K562 (cell line): Measurements from ENCODE around the gene KMT2C. TPM values are rescaled to one million over a fixed set of nuclear protein-coding genes. Genes with fewer than 3 reads are reported as not detected.
"Not testable (repeated sequence)": the region's sequence is repeated elsewhere in the genome, so short reads cannot be mapped to it uniquely, and the experiment has no call there.

Experiments
- ATAC-seq: fragments of 200-7000 bp; cut with Tn5 transposase; 3 replicates; pipeline ENCODE4 v1.9.1; 2020; ENCODE audit warnings: moderate library complexity
- BruUV-seq: library from RNA; stranded (reverse); fragments of 400-500 nt; replicated peaks from 2 replicates; lab custom pipeline; 2021; lab: Mats Ljungman, UMichigan
- CTCF ChIA-PET: fragments of 300-600 bp; formaldehyde crosslinking; extraction: SDS; loops from one replicate; lab custom pipeline; 2021; ENCODE audit warnings: low intra/inter-chr PET ratio; lab: Yijun Ruan, JAX
- POLR2A ChIA-PET: fragments of 300-600, 350-650 bp; sonication (Branson Sonifier 250); formaldehyde crosslinking; extraction: SDS; loops from one replicate; lab custom pipeline; 2021; ENCODE audit warnings: antibody characterized with exemption, inconsistent platforms; lab: Yijun Ruan, JAX
- DNase-seq, 4 experiments: peaks; one replicate each; pipeline versions ENCODE4 v3.0.0 to v3.0.0-alpha.2; 2011 to 2018; ENCODE audit warnings: low spot score in 3 of 4, mixed read lengths in 3 of 4; ENCODE audit errors: extremely low read depth in 1 of 4
- FAIRE-seq: peaks from 2 replicates; lab custom pipeline; 2011; peaks lifted over from hg19 to GRCh38; lab: Jason Lieb, UNC
- H2AFZ ChIP-seq: 2 replicates; pipeline ENCODE4 v1.6.0; 2011; ENCODE audit warnings: low read depth, low read length, control low read depth, inconsistent platforms
- H3K27ac ChIP-seq: fragments of 200-600 bp; 3 replicates; pipeline ENCODE4 v1.8.0; 2011; ENCODE audit warnings: low read depth, mild to moderate bottlenecking, control low read depth, inconsistent platforms, low read length, moderate library complexity, mixed read lengths; ENCODE audit errors: extremely low read depth
- H3K27me3 ChIP-seq, 2 experiments: fragments of 300-600 bp in 1 of 2; 2 replicates in 1 of 2; 3 replicates in 1 of 2; pipeline versions ENCODE4 v1.6.0 to v1.8.0; 2011; ENCODE audit warnings: inconsistent platforms in 2 of 2, low read length in 2 of 2, mild to moderate bottlenecking in 1 of 2, mixed read lengths in 1 of 2, moderate library complexity in 1 of 2; ENCODE audit not compliant: control insufficient read depth in 2 of 2, insufficient read depth in 2 of 2
- H3K36me3 ChIP-seq: fragments of 300-600 bp; 3 replicates; pipeline ENCODE4 v1.8.0; 2011; ENCODE audit warnings: mild to moderate bottlenecking, low read length, inconsistent platforms; ENCODE audit not compliant: control insufficient read depth, insufficient read depth
- H3K4me1 ChIP-seq, 2 experiments: fragments of 200-600 bp in 1 of 2; replicated peaks in 1 of 2; 2 replicates in 1 of 2; 3 replicates in 1 of 2; pipeline versions ENCODE4 v1.5.1 to v1.8.0; 2011; ENCODE audit warnings: inconsistent platforms in 2 of 2, low read length in 2 of 2, mild to moderate bottlenecking in 1 of 2, mixed read lengths in 1 of 2, moderate library complexity in 1 of 2; ENCODE audit not compliant: control insufficient read depth in 2 of 2, insufficient read depth in 2 of 2
- H3K4me2 ChIP-seq: 2 replicates; pipeline ENCODE4 v1.6.1; 2011; ENCODE audit warnings: low read length, control low read depth, inconsistent platforms, mixed read lengths; ENCODE audit not compliant: insufficient read depth
- H3K4me3 ChIP-seq: fragments of 200-600 bp; sonication (generic), shearing (Covaris generic); 2 replicates; pipeline ENCODE4 v1.5.1; 2016; ENCODE audit warnings: control low read depth, inconsistent platforms
- H3K79me2 ChIP-seq: fragments of 200-600 bp; 3 replicates; pipeline ENCODE4 v1.8.0; 2011; ENCODE audit warnings: low read length, inconsistent platforms; ENCODE audit not compliant: control insufficient read depth, insufficient read depth
- H3K9ac ChIP-seq, 2 experiments: 2 replicates each; pipeline versions ENCODE4 v1.6.0 to v1.6.1; 2011; ENCODE audit warnings: low read depth in 2 of 2, low read length in 2 of 2, control low read depth in 1 of 2, inconsistent platforms in 1 of 2, mild to moderate bottlenecking in 1 of 2, mixed read lengths in 1 of 2; ENCODE audit not compliant: insufficient read depth in 1 of 2
- H3K9me1 ChIP-seq: one replicate; pipeline ENCODE4 v1.6.0; 2011; ENCODE audit warnings: inconsistent platforms, mild to moderate bottlenecking, low read length, moderate library complexity; ENCODE audit not compliant: control insufficient read depth, insufficient read depth
- H3K9me3 ChIP-seq: replicated peaks from 2 replicates; pipeline ENCODE4 v1.5.1; 2011; ENCODE audit warnings: low read depth, low read length, inconsistent platforms; ENCODE audit not compliant: control insufficient read depth, insufficient read depth
- H4K20me1 ChIP-seq: replicated peaks from 2 replicates; pipeline ENCODE4 v1.6.1; 2011; ENCODE audit warnings: low read length, inconsistent platforms, mixed read lengths; ENCODE audit not compliant: control insufficient read depth, insufficient read depth
- GABPB1 ChIP-seq: sonication (generic); formaldehyde crosslinking; IDR thresholded peaks from 2 replicates; pipeline ENCODE4 v1.8.0; 2022; ENCODE audit warnings: mild to moderate bottlenecking, missing genetic modification reagents
- SRF ChIP-seq, 2 experiments: fragments of 250-450, 450-650 bp in 1 of 2; sonication (Bioruptor Pico) in 1 of 2; sonication (generic) in 1 of 2; formaldehyde crosslinking; IDR thresholded peaks; 2 replicates each; pipeline versions ENCODE4 v1.5.0 to v1.5.1; 2020 to 2022; ENCODE audit warnings: mild to moderate bottlenecking in 1 of 2, missing genetic modification reagents in 1 of 2
- WGBS: fragments of 100-300 bp; shearing (Covaris generic); methylation state at CpG from one replicate; pipeline ENCODE4 v1.1.6; 2016; ENCODE audit warnings: low coverage, mixed read lengths; ENCODE audit not compliant: insufficient coverage; ENCODE audit errors: missing lambda C conversion rate; 5-methylcytosine and 5-hydroxymethylcytosine counted together
- in situ Hi-C: fragments of 300-500 bp; cut with MboI; formaldehyde crosslinking; loops from 4 replicates; pipeline ENCODE4 v1.15.0; 2018; ENCODE audit warnings: inconsistent platforms, mixed read lengths
- intact Hi-C: fragments of 100-400 bp; cut with micrococcal nuclease; formaldehyde crosslinking; loops from 2 replicates; pipeline ENCODE4 v1.14.2; 2022
- polyA plus RNA-seq, 8 experiments: library from polyadenylated mRNA; depleted of rRNA in 4 of 8; stranded (reverse) in 5 of 8; unstranded in 3 of 8; fragments of >200 nt; fragmentation: Nextera tagmentation in 2 of 8; fragmentation: Illumina TruSeq in 1 of 8; extraction: Ambion mirVana in 2 of 8; extraction: Trizol in 1 of 8; gene quantifications; 2 replicates each; pipeline versions ENCODE4 v1.2.1 to v1.2.3, GENCODE V29; 2011 to 2014; ENCODE audit warnings: inconsistent platforms in 1 of 8, missing spikeins in 1 of 8
- total RNA-seq, 7 experiments: library from RNA; depleted of rRNA in 6 of 7; stranded (reverse); fragments of >200 nt in 6 of 7; fragmentation: Illumina TruSeq in 2 of 7; extraction: Trizol in 2 of 7; gene quantifications; 2 replicates each; pipeline versions ENCODE4 v1.2.1 to v1.2.3, GENCODE V29; 2011 to 2021; ENCODE audit warnings: low replicate concordance in 1 of 7
- TF ChIP-seq, protein P1 (sequence below): fragments of 450-650 bp; formaldehyde crosslinking; IDR thresholded peaks from 2 replicates; pipeline ENCODE4 v1.4.0; 2020; ENCODE audit warnings: mild to moderate bottlenecking, moderate library complexity
- TF ChIP-seq, protein P2 (sequence below): fragments of 250-450 bp; sonication (Bioruptor Pico); IDR thresholded peaks from 2 replicates; pipeline ENCODE4 v1.5.0; 2021; ENCODE audit warnings: mild to moderate bottlenecking, borderline replicate concordance

KMT2C gene
- total and polyA plus RNA-seq, 9 of the 15 experiments (the other 6 are each of a cell fraction or from before 2014, with no cell fraction given): 4.9 to 67.8 (median 27.1) TPM

DNA sequence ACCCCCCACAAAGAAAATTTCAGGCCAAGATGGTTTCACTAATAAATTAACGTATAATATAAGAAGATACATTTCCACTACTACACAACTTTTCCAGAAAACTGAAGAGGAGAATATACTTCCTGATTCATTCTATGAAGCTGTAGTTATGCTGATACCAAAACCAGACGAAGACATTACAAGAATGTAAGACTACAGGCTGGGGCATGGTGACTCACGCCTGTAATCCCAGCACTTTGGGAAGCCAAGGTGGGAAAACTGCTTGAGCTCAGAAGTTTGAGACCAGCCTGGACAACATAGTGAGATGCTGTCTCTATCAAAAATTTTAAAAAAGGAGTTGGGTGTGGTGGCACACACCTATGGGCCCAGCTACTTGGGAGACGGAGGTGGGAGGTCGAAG is 201.4 kb downstream of the KMT2C start:
- BruUV-seq, H3K9me3 ChIP-seq, intact Hi-C loops, FAIRE-seq, ATAC-seq, H3K4me2 ChIP-seq, in situ Hi-C loops, H4K20me1 ChIP-seq, H3K79me2 ChIP-seq, H3K27ac ChIP-seq, H3K9ac ChIP-seq, DNase-seq, H3K4me1 ChIP-seq, H3K4me3 ChIP-seq, H2AFZ ChIP-seq, H3K9me1 ChIP-seq, H3K27me3 ChIP-seq, CTCF ChIA-PET: not testable (repeated sequence)
- H3K36me3 ChIP-seq: peaks cover 26% of the 10 kb centered on the region; the same call in 2 of the 3 replicates
- 88% methylated on average over 5 of the region's 5 CpGs for WGBS
- POLR2A ChIA-PET: interaction anchor here (0.7 kb wide), 1 partner anchor 211 kb away, joined by 3 read pairs; no protein-coding TSS in a partner anchor

DNA sequence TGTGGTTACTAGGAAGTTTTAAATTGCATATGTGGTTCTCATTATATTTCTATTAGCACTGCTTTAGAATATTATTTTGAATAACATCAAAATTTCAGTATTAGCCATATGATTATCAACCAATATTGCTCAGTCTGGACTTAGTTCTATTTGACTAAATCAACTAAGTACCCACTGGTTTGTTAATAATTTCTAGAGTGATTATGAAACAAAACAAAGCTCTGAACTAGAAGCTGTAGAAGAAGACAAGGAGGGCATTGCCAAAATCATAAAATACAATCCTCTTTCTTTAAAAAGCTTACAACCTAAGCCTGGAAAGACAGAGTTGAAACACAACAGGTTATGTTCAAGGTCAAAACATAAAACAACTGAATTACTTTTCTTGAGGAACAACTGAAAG is 204.7 kb downstream of the KMT2C start:
- Histone ChIP-seq H3K79me2 (no peaks in the 10 kb centered on the region), H3K4me2 (no peak overlapping the region), H3K9me3 (no peaks in the 10 kb centered on the region), H3K36me3 (peaks cover 31% of the 10 kb centered on the region; the same call in 2 of the 3 replicates), H3K27ac (no peak overlapping the region), H3K9ac (no peak overlapping the region), H3K27me3 (no peaks in the 10 kb centered on the region), H4K20me1 (no peaks in the 10 kb centered on the region), H2AFZ (no peak overlapping the region), H3K4me3 (no peak overlapping the region), H3K4me1 (no peaks in the 10 kb centered on the region), H3K9me1 (no peaks in the 10 kb centered on the region)
- ATAC-seq (no peak), DNase-seq (no peak), FAIRE-seq (no peak)
- no TSS peak for BruUV-seq
- intact Hi-C loops (no loop called here), in situ Hi-C loops (no loop called here)
- ChIA-PET POLR2A (no interaction called here), CTCF (no interaction called here)
- TF ChIP-seq, protein P1, sequence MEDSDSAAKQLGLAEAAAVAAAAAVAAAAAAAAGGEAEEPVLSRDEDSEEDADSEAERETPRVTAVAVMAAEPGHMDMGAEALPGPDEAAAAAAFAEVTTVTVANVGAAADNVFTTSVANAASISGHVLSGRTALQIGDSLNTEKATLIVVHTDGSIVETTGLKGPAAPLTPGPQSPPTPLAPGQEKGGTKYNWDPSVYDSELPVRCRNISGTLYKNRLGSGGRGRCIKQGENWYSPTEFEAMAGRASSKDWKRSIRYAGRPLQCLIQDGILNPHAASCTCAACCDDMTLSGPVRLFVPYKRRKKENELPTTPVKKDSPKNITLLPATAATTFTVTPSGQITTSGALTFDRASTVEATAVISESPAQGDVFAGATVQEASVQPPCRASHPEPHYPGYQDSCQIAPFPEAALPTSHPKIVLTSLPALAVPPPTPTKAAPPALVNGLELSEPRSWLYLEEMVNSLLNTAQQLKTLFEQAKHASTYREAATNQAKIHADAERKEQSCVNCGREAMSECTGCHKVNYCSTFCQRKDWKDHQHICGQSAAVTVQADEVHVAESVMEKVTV (CRISPR knock-in tag): no peak
- TF ChIP-seq SRF (CRISPR knock-in tag; IDR thresholded peaks at IDR 0.05) (no peak), GABPB1 (CRISPR knock-in tag) (no peak)
- TF ChIP-seq, protein P2, sequence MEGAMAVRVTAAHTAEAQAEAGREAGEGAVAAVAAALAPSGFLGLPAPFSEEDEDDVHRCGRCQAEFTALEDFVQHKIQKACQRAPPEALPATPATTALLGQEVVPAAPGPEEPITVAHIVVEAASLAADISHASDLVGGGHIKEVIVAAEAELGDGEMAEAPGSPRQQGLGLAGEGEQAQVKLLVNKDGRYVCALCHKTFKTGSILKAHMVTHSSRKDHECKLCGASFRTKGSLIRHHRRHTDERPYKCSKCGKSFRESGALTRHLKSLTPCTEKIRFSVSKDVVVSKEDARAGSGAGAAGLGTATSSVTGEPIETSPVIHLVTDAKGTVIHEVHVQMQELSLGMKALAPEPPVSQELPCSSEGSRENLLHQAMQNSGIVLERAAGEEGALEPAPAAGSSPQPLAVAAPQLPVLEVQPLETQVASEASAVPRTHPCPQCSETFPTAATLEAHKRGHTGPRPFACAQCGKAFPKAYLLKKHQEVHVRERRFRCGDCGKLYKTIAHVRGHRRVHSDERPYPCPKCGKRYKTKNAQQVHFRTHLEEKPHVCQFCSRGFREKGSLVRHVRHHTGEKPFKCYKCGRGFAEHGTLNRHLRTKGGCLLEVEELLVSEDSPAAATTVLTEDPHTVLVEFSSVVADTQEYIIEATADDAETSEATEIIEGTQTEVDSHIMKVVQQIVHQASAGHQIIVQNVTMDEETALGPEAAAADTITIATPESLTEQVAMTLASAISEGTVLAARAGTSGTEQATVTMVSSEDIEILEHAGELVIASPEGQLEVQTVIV (CRISPR knock-in tag): no peak
